DND-41 (cell line): ENCODE data around the gene KCNH1.

Experiments used
- ATAC-seq: fragments of 200-7000 bp; cut with Tn5 transposase; 3 replicates; pipeline ENCODE4 v1.9.1; 2021; ENCODE audit warnings: low read depth; ENCODE audit not compliant: insufficient read depth
- DNase-seq: peaks from one replicate; pipeline ENCODE4 v3.0.0-alpha.2; 2020
- H2AFZ ChIP-seq: 2 replicates; pipeline ENCODE4 v1.6.0; 2012; ENCODE audit warnings: low read depth, low read length
- H3K27ac ChIP-seq: 2 replicates; pipeline ENCODE4 v1.5.1; 2012; ENCODE audit warnings: low read length, inconsistent platforms
- H3K27me3 ChIP-seq: fragments of 200-600 bp; sonication (generic); 2 replicates; pipeline ENCODE4 v1.6.0; 2012; ENCODE audit warnings: low read length, mild to moderate bottlenecking, inconsistent platforms; ENCODE audit not compliant: insufficient read depth, poor library complexity
- H3K36me3 ChIP-seq: 2 replicates; pipeline ENCODE4 v1.5.1; 2012; ENCODE audit warnings: low read length, inconsistent platforms; ENCODE audit not compliant: insufficient read depth
- H3K4me1 ChIP-seq: 2 replicates; pipeline ENCODE4 v1.5.1; 2012; ENCODE audit warnings: mild to moderate bottlenecking, low read length; ENCODE audit not compliant: insufficient read depth
- H3K4me2 ChIP-seq: 2 replicates; pipeline ENCODE4 v1.6.0; 2012; ENCODE audit warnings: mild to moderate bottlenecking, moderate library complexity, low read length, inconsistent platforms; ENCODE audit not compliant: insufficient read depth
- H3K4me3 ChIP-seq, 2 experiments: fragments of 200-600 bp in 1 of 2; shearing (Covaris generic) in 1 of 2; 2 replicates each; pipeline ENCODE4 v1.5.1; 2012 to 2016; ENCODE audit warnings: inconsistent platforms in 2 of 2, low read length in 2 of 2, mild to moderate bottlenecking in 2 of 2, low read depth in 1 of 2, moderate library complexity in 1 of 2
- H3K79me2 ChIP-seq: 2 replicates; pipeline ENCODE4 v1.6.0; 2012; ENCODE audit warnings: low read length, inconsistent platforms; ENCODE audit not compliant: insufficient read depth
- H3K9ac ChIP-seq: 2 replicates; pipeline ENCODE4 v1.6.0; 2012; ENCODE audit warnings: low read depth, mild to moderate bottlenecking, inconsistent platforms, low read length, moderate library complexity
- H3K9me3 ChIP-seq: 2 replicates; pipeline ENCODE4 v1.5.1; 2012; ENCODE audit warnings: low read length, moderate library complexity, mild to moderate bottlenecking, inconsistent platforms; ENCODE audit not compliant: insufficient read depth, severe bottlenecking
- H4K20me1 ChIP-seq: 2 replicates; pipeline ENCODE4 v1.6.0; 2012; ENCODE audit warnings: low read length; ENCODE audit not compliant: insufficient read depth
- CTCF ChIP-seq: IDR thresholded peaks from 2 replicates; pipeline ENCODE4 v1.5.1; 2012; ENCODE audit warnings: borderline replicate concordance, low read length, moderate library complexity, mild to moderate bottlenecking; ENCODE audit not compliant: poor library complexity, severe bottlenecking; ENCODE audit errors: extremely low read depth
- EZH2 ChIP-seq: IDR thresholded peaks from 3 replicates; pipeline ENCODE4 v1.6.1; 2012; ENCODE audit warnings: borderline replicate concordance, low read depth, mild to moderate bottlenecking, moderate library complexity, low read length, inconsistent platforms; ENCODE audit not compliant: severe bottlenecking

Gene KCNH1

GRCh38 chr1:210779269-210779668, 354.7 kb downstream of the KCNH1 start:
- no peak overlapping the region for H3K27ac ChIP-seq

GRCh38 chr1:210777914-210778313, 356.0 kb downstream of the KCNH1 start:
- no peaks in the 10 kb centered on the region for H3K4me1 ChIP-seq
- H3K79me2 ChIP-seq, result no peaks in the 10 kb centered on the region
- no peaks in the 10 kb centered on the region for H3K27me3 ChIP-seq
- H4K20me1 ChIP-seq, result no peaks in the 10 kb centered on the region
- DNase-seq, result no peak
- no peak overlapping the region for H3K4me2 ChIP-seq
- TF ChIP-seq EZH2, result no peak
- no peak for TF ChIP-seq CTCF
- no peaks in the 10 kb centered on the region for H3K9me3 ChIP-seq
- H3K4me3 ChIP-seq, result no peak overlapping the region
- H3K36me3 ChIP-seq, result no peaks in the 10 kb centered on the region
- no peak overlapping the region for H3K9ac ChIP-seq
- no peak overlapping the region for H3K27ac ChIP-seq
- ATAC-seq, result no peak
- H2AFZ ChIP-seq, result no peak overlapping the region

More at GRCh38 chr1:210779269-210779668, 354.7 kb downstream of the KCNH1 start:
- DNase-seq (no peak), ATAC-seq (no peak)
- no peak for TF ChIP-seq EZH2
- TF ChIP-seq CTCF, result no peak
- no peak overlapping the region for H3K9ac ChIP-seq
- H3K27me3 ChIP-seq, result no peaks in the 10 kb centered on the region
- no peaks in the 10 kb centered on the region for H4K20me1 ChIP-seq
- no peak overlapping the region for H3K4me2 ChIP-seq
- no peak overlapping the region for H2AFZ ChIP-seq
- no peaks in the 10 kb centered on the region for H3K9me3 ChIP-seq
- no peak overlapping the region for H3K4me3 ChIP-seq
- H3K79me2 ChIP-seq, result no peaks in the 10 kb centered on the region
- no peaks in the 10 kb centered on the region for H3K4me1 ChIP-seq
- no peaks in the 10 kb centered on the region for H3K36me3 ChIP-seq

GRCh38 chr1:210776712-210777111, 357.2 kb downstream of the KCNH1 start:
- no peaks in the 10 kb centered on the region for H3K36me3 ChIP-seq
- H4K20me1 ChIP-seq, result no peaks in the 10 kb centered on the region
- DNase-seq (no peak), ATAC-seq (no peak)
- no peaks in the 10 kb centered on the region for H3K27me3 ChIP-seq
- no peaks in the 10 kb centered on the region for H3K4me1 ChIP-seq
- no peak overlapping the region for H3K27ac ChIP-seq
- no peak overlapping the region for H3K9ac ChIP-seq
- H2AFZ ChIP-seq, result no peak overlapping the region
- TF ChIP-seq EZH2, result no peak
- TF ChIP-seq CTCF, result no peak
- no peaks in the 10 kb centered on the region for H3K79me2 ChIP-seq
- H3K4me3 ChIP-seq, result no peak overlapping the region
- no peak overlapping the region for H3K4me2 ChIP-seq
- no peaks in the 10 kb centered on the region for H3K9me3 ChIP-seq

GRCh38 chr1:210775289-210775688, 358.7 kb downstream of the KCNH1 start:
- Histone ChIP-seq H3K27me3 (no peaks in the 10 kb centered on the region), H3K79me2 (no peaks in the 10 kb centered on the region), H3K36me3 (no peaks in the 10 kb centered on the region), H3K4me2 (no peak overlapping the region), H3K9me3 (no peaks in the 10 kb centered on the region), H3K4me3 (no peak overlapping the region), H4K20me1 (no peaks in the 10 kb centered on the region), H3K27ac (no peak overlapping the region), H3K9ac (no peak overlapping the region), H2AFZ (no peak overlapping the region), H3K4me1 (no peaks in the 10 kb centered on the region)
- ATAC-seq, result no peak
- TF ChIP-seq EZH2 (no peak), CTCF (no peak)
- no peak for DNase-seq
